ENCODE measurements around the gene MAP3K19.
"Not testable (repeated sequence)": the region's sequence is repeated elsewhere in the genome, so short reads cannot be mapped to it uniquely, and the experiment has no call there.

The MAP3K19 gene, protein sequence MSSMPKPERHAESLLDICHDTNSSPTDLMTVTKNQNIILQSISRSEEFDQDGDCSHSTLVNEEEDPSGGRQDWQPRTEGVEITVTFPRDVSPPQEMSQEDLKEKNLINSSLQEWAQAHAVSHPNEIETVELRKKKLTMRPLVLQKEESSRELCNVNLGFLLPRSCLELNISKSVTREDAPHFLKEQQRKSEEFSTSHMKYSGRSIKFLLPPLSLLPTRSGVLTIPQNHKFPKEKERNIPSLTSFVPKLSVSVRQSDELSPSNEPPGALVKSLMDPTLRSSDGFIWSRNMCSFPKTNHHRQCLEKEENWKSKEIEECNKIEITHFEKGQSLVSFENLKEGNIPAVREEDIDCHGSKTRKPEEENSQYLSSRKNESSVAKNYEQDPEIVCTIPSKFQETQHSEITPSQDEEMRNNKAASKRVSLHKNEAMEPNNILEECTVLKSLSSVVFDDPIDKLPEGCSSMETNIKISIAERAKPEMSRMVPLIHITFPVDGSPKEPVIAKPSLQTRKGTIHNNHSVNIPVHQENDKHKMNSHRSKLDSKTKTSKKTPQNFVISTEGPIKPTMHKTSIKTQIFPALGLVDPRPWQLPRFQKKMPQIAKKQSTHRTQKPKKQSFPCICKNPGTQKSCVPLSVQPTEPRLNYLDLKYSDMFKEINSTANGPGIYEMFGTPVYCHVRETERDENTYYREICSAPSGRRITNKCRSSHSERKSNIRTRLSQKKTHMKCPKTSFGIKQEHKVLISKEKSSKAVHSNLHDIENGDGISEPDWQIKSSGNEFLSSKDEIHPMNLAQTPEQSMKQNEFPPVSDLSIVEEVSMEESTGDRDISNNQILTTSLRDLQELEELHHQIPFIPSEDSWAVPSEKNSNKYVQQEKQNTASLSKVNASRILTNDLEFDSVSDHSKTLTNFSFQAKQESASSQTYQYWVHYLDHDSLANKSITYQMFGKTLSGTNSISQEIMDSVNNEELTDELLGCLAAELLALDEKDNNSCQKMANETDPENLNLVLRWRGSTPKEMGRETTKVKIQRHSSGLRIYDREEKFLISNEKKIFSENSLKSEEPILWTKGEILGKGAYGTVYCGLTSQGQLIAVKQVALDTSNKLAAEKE (N-terminal part only)

DNA sequence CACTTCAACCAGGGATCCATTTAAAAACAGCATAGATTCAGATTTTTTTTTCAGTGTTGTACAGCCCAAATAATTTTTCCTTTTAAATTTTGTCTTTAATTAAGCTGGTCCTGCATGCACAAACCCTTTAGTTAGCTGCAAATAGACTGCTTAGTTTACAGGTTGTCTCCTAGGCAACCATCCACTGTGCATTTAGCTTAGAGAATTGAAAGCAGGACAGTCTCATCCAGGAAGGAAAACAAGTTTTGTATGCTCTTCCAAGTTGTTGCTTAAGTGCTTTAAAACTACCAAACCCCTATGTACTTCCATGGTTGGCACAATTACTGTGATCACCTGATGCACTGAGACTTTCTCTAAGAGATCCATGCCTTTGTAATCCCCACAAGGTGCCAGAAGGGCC lies at the start of gene MAP3K19:
Gene MAP3K19, minus strand, starts transcription at position 148 of the 400 bp plus-strand sequence. CDS start 22,800 bp downstream, outside the sequence.
- no peak for DNase-seq (ENCODE audit: low spot score)

DNA sequence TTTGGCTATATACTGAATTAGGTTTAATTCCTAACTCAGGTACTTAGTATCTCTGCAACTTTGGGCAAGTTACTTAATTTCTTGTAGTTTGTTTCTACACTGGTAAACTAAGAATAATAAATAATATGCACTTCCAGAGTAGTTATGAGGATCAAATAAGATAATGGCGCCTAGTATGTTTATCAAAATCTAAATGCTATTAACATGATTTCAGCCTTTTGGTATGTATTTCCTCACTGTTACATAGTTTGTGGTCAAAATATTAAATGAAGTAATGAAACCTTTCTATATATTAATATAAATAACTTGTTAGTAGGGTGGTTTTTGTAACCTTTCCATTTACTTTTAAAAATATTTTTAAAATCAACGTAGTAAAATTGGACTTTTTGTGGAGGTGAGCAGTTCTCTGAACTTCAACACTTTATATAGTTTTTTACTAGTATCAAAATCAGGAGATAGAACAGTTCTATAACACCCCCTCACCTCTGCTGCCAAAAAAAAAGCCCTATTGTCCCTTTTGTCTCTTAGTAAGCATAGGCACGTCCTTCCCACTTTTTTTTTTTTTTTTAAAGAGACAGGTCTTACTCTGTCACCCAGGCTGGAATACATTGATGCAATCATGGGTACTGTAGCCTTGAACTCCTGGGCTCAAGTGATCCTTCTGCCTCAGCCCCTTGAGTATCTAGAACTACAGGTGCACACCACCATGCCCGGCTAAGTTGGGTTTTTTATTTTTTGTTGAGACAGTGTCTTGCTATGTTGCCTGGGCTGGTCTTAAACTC lies 49.6 kb upstream of the MAP3K19 start:
- no peak for DNase-seq (ENCODE audit: low spot score)

DNA sequence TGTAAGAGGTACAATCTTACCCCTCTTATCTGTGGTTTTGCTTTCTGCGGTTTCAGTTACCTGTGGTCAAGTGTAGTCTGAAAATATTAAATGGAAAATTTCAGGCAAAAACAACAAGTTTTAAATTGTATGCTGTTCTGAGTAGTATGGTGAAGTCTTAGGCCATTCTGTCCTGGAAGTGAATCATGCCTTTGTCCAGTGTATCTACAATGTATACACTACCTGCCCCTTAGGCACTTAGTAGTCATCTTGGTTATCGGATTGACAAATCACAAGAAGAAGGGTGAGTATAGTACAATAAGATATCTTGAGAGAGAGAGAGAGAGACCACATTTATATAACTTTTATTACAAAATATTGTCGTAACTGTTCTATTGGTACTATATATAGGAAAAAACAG lies 48.3 kb upstream of the MAP3K19 start:
- DNase-seq (ENCODE audit: low spot score): no peak

DNA sequence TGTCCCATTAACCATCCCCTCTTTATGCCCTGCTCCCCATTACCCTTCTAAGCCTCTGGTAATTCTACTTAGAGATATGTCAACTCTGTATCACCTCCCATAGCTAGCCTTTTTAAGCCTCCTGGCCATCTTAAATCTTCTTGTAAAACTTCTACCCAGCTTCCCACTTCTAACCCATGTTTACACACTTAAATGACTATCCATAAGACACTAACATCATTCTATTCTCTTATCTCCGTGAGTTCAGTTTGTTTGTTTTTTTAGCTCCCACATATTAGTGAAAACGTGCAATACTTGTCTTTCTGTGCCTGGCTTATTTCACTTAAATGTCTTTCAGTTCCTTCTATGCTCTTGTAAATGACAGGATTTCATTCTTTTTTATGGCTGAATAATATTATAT lies 47.3 kb upstream of the MAP3K19 start:
- no peak for DNase-seq (ENCODE audit: low spot score)

DNA sequence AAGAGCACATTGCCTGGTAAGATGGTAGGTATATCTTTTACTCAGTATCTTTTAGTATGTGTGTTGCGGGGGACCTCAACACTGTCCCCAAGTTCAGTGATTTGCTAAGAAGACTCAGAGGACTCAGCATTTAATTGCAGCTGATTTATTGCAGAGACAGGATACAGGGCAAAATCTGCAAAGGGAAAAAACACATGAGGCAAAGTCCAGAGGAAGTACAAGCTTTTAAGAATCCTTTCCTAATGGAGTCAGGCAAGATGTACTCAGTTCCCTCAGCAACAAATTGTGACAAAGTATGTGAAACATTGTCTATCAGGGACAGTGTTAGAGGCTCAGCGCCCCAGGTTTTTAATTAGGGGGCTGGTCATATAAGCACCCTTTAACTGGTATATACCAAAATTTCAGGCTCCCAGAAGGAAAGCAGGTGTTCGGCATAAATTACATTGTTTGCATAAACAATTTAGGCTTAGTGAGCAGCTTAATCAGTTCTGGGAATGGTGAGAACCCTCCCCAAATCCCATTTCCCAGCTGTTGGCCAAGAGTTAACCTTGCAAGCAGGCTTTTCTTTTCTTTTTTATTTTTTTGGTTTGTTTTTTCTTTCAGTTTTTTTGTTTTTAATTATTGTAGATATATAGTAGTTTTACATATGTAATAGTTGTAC lies 46.6 kb upstream of the MAP3K19 start:
- DNase-seq (ENCODE audit: low spot score): no peak

DNA sequence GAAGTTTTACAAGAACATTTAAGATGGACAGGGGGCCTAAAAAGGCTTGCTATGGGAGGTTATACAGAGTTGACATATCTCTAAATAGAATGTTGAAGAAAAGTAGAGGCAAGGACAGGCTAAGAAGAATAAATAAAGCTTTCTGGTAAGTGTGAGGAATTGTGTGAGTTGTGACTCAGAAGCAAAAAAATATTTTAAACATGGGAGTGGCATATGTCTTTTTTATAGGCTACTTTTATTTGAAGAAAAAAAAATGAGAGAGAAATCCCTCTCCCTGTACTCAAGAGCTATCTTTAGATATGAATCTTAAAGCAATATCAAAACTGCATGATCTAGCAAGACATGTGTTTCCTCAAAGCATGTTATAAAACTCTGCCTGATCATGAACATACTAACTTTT lies 45.9 kb upstream of the MAP3K19 start:
- DNase-seq (ENCODE audit: low spot score): no peak

DNA sequence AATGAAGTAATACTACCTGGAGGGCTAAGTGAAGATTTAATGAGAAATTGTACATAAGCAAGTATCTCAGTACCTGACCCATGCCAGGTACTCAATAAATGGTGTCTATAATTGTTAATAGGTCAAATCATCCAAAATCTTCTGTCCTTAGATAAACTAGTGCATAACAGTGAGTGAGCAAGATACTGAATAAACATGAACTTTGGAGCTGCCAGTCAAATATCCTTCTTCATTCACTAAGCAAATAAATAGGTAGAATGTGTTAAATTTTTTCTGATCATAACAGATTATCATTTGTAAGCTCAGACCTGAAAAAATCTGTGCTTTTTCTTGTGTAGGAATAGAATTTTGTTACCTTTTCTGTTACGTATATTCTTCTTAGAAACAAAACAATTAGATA lies 44.4 kb upstream of the MAP3K19 start:
- DNase-seq (ENCODE audit: low spot score): no peak

DNA sequence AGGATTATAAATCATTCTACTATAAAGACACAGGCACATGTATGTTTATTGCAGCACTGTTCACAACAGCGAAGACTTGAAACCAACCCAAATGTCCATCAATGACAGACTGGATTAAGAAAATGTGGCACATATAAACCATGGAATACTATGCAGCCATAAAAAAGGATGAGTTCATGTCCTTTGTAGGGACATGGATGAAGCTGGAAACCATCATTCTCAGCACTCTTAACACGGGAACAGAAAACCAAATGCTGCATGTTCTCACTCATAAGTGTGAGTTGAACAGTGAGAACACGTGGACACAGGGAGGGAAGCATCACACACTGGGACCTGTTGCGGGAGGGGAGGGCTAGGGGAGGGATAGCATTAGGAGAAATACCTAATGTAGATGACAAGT lies 42.4 kb upstream of the MAP3K19 start:
- DNase-seq (ENCODE audit: low spot score): not testable (repeated sequence)

DNA sequence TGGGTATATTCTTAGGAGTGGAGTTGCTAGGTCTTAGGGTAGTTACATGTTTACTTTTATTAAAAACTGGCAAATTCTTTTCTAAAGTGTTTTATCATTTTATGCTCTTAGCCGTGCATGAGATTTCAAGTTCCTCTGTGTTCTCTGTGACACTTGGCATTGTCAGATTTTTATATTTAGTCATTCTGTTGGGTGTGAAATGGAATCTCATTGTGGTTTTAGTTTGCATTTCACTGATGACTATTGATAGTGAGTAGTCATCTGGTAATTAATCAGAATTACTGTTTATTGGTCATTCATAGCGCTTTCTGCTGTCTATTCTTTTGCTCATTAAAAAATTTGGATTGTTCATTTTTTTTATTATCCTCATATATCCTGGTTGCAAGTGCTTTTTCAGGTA lies 39.0 kb upstream of the MAP3K19 start:
- no peak for DNase-seq (ENCODE audit: low spot score)

DNA sequence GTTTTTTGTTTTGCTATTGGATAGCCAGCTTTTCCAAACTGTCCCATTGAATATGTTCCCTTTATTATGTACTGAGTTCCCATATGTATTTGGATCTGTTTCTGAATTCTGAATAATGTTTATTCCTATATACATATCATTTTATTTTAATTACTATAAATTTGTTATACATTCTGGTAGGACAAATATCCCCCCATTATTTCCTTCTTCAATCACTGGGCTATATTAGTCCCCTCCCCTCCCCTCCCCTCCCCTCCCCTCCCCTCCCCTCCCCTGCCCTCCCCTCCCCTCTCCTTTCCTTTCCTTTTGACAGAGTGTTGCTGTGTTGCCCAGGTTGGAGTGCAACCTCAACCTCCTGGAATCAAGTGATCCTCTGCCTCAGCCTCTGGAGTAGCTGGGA lies 31.2 kb upstream of the MAP3K19 start:
- no peak for DNase-seq (ENCODE audit: low spot score)

DNA sequence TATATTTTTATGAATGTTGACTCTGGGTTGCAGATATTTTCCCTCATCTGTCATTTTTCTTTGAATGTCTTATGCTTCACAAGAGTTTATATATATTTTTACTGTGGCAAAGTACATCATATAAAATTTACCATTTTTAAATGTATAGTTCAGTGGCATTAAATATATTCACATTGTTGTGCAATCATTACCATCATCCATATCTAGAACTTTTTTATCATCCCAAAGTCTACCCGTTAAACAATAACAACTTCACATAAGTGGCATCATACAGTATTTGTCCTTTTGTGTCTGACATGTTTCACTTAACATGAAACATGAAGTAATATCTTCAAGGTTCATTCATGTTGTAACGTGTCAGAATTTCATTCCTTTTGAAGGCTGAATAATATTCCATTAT lies 29.3 kb upstream of the MAP3K19 start:
- DNase-seq (ENCODE audit: low spot score): no peak

DNA sequence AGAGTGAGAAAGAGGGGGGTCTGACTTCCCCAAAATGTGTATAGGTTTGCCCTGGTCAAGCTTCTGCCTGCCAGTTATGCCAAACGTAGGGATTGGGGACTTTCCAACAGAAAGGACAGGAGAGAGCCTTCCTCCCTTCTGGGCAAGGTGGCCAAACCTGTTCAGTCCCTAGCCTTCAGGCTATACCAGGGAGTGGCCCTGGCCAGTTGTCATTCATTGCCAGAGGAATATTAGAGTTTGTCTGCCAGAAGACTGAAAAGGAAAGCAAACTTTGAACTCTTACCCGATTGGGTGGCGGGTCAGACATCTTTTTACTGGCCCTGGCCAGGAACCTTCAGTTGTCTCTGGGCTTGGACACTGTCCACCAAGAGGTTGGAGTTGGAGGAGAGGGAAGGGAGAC lies 27.0 kb upstream of the MAP3K19 start:
- DNase-seq (ENCODE audit: low spot score): no peak

DNA sequence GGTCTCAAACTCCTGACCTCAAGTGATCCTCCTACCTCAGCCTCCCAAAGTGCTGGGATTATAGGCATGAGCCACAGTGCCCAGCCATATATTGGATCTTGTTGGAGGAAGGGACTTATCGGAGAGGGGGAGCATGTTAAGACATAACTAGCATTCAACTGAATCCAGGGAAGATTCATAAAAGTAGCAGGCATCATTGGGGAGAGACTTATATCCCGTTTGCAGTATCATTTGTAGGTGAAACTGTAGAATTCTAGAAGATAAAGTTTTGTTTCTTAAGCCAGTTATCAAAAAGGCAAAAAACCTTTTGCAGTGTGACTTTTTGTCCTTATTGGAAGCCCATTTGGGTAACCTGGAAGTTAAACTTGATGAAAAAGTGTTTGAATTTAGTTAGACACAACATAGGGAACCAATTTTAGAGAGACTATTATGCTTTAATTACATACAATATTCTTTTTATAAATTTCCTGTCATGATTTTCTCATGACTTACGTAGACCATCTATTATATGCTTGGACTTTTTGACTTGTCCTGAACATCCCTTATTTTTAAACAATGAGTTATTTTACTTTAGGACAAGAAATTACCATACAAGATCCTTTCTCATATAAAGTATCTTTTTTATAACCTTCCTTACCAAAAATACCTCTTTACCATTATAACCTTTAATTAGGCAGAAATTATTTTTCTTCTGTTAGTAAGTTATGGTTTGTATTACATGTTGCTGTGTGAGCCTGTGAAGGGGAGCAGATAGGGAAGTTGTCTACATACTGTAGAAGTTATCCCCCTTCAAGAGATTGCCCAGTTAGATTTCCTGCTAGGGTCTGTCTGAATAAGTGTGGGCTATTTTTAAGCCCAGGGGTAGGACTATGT lies 25.1 kb upstream of the MAP3K19 start:
- no peak for DNase-seq (ENCODE audit: low spot score)

DNA sequence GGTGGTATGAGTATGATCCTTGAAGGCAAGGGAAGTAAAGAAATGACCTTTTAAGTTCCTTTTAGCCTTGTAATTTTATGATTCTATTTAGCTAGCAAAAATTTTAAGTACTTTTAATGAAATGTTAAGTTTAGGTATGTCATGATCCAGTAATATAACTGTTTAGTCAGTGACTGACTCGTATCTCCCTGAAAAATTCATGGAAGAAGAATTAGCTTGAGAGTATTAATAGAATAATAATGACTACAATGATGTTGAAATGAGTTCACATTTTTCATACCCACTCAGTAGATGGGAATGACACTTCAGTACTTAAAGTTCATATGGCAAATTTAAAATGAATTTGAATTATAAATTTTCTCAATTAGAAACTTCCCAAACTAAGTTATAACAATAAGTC lies 19.5 kb upstream of the MAP3K19 start:
- no peak for DNase-seq (ENCODE audit: low spot score)

DNA sequence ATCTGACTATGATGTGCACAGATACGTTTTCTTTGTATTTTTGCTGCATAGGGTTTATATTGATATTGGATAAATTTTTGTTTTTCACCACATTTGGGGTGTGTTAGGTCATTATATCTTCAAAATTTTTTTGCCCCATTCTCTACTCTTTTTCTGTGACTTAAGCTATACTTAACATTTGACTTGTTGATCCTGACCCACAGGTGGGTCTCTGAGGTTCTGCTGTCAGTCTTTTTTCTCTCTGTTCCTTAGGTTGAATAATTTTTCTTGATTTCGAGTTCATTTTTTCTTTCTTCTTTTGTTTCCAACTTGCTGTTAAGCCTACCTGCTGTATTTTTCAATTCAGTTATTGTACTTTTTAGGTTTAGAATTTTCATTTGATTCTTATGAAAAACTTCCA lies 16.9 kb upstream of the MAP3K19 start:
- no peak for DNase-seq (ENCODE audit: low spot score)

DNA sequence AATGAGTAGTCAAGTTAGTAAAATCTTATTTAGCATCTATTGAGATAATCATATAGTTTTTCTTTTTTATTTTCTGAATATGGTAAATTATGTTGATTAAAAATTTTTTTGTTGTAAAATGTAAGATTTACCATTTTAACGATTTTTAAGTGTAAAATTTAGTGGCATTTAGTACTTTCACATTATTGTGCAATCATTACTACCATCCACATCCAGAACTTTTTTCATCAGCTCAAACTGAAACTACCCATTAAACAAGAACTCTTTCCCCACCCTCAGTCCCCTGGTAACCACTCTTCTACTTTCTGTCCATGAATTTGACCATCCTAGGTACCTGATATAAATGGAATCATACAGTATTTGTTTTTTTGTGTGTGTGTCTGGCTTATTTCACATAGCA lies 16.0 kb upstream of the MAP3K19 start:
- no peak for DNase-seq (ENCODE audit: low spot score)

DNA sequence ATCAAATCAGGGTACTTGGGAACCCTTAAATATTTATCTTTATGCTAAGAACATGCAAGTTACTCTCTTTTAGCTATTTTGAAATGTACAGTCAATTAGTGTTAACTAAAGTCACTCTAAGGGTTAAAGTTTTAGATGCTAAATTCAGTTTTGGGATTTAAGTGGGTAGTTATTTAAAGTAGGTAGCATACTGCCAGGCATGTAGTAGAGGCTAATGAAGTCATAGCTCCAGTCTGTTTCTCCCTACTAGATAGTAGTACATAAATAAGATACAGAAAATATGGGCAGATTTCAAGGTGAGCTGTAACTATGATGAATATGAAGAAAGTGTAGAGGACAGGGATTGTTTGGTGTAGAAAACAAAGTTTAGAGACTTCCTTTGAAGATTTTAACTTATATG lies 12.3 kb upstream of the MAP3K19 start:
- DNase-seq (ENCODE audit: low spot score): no peak

DNA sequence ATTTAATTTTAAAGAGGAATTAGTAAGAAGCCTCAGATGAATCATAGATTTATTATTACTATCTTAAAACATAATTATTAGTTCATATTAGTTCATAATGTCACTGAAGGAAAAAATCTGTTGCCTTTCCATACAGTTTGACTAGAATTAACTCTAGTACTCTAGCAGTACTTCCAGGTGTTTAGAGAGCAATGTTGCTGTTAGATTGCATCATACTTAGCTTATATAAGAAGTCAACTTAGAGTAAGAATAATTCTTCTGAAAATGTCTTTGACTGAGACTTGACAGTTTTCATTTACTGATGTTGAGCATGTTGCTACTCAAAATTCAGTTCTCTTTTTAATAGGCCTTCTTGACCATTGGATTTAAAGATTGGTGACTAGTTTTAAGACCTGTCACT lies 9.5 kb upstream of the MAP3K19 start:
- DNase-seq (ENCODE audit: low spot score): no peak

DNA sequence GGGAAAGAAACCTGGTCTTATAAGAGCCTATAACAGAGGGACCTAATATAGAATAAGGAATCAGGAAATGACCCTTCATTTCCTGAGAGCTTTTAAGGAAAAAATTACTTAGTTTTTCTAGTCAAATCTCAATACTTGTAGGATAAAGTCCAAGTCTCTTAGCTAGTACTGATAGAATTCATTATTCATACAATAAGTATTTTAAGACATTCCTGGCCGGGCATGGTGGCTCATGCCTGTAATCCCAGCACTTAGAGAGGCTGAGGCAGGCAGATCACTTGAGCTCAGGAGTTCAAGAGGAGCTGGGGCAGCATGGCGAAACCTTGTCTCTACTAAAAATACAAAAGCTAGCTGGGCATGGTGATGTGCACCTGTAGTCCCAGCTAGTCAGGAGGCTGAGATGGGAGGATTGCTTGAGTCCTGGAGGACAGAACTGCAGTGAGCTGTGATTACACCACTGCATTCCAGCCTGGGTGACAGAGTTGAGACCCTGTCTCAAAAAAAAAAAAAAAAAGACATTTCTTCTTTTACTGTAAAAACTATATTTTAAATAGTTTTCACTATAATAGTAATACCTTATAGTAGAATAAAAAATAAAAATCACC lies 8.0 kb upstream of the MAP3K19 start:
- DNase-seq (ENCODE audit: low spot score): no peak

DNA sequence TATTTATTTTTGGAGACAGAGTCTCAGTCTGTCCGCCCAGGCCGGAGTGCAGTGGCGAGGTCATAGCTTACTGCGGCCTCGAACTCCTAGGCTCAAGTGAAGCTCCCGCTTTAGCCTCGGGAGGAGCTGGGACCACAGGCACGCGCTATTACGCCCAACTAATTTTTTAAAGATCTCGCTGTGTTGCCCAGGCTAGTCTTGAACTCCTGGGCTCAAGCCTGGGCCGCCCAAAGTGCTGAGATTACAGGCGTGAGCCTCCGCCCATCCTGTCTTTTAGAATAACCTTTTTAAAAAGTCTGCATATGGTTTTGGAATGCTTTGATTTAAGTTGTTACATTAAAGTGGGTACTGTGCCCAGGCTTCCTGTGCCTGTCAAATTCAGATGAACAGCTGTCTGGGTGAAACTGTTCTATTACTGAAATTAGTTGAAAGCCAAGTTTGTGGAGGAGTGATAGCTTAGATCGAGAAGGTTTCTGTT lies 5.8 kb upstream of the MAP3K19 start:
- DNase-seq (ENCODE audit: low spot score): peak; percentile 23

Measured in CD4-positive, alpha-beta T cell treated with Interleukin-15 for 4 hours (primary cell).